Loucy (cell line): Measurements from ENCODE around the gene HTD2.

Experiments used
- CTCF ChIP-seq: fragments of 200-600 bp; sonication (generic); conservative IDR thresholded peaks from 2 replicates; pipeline ENCODE4 v1.5.1; 2014; ENCODE audit warnings: mild to moderate bottlenecking, antibody characterized with exemption, low read length
- EZH2phosphoT487 ChIP-seq: fragments of 200-600 bp; IDR thresholded peaks from 2 replicates; pipeline ENCODE4 v1.6.1; 2018; ENCODE audit warnings: antibody characterized with exemption, mild to moderate bottlenecking, moderate library complexity, borderline replicate concordance

GRCh38 chr3:58329922-58330413 lies 23.6 kb downstream of the HTD2 start:
- TF ChIP-seq CTCF: no peak
- no peak for TF ChIP-seq EZH2phosphoT487
